T-helper 17 cell (primary cell): ENCODE measurements around the gene LBP. TPM values are rescaled to one million over a fixed set of nuclear protein-coding genes. Genes with fewer than 3 reads are reported as not detected.
A peak's percentile ranks its signal among the peaks of the same experiment; 100 is the strongest.

Experiments
- ATAC-seq: fragments of 150-1000 bp; cut with Tn5 transposase; 2 replicates; pipeline ENCODE4 v1.10.0; 2021; ENCODE audit warnings: mild to moderate bottlenecking, moderate library complexity
- DNase-seq, 3 donors: peaks; one replicate each; pipeline versions ENCODE4 v3.0.0 to v3.0.0-alpha.2; 2020 to 2021
- H3K9me3 ChIP-seq: one replicate; pipeline ENCODE4 v1.7.0; 2013; ENCODE audit warnings: low read length, mild to moderate bottlenecking; ENCODE audit not compliant: control insufficient read depth, poor library complexity, severe bottlenecking
- H3K27ac Mint-ChIP-seq: one replicate; pipeline ENCODE4 v1.8.0; 2022; ENCODE audit warnings: mild to moderate bottlenecking, moderate library complexity, mixed read lengths
- H3K27me3 Mint-ChIP-seq: one replicate; pipeline ENCODE4 v1.8.0; 2022; ENCODE audit warnings: mixed read lengths
- H3K36me3 Mint-ChIP-seq: one replicate; pipeline ENCODE4 v1.8.0; 2022; ENCODE audit warnings: low read depth, mixed read lengths
- H3K4me1 Mint-ChIP-seq: one replicate; pipeline ENCODE4 v1.8.0; 2022; ENCODE audit warnings: mild to moderate bottlenecking, mixed read lengths
- H3K4me3 Mint-ChIP-seq: one replicate; pipeline ENCODE4 v1.8.0; 2022; ENCODE audit warnings: mild to moderate bottlenecking, moderate library complexity, mixed read lengths
- total RNA-seq, 4 donors: library from RNA in 2 of 4; stranded (reverse) in 2 of 4; gene quantifications; one replicate each; pipeline ENCODE4 v1.2.3 and lab custom pipeline; 2022 to 2026

The LBP gene, protein sequence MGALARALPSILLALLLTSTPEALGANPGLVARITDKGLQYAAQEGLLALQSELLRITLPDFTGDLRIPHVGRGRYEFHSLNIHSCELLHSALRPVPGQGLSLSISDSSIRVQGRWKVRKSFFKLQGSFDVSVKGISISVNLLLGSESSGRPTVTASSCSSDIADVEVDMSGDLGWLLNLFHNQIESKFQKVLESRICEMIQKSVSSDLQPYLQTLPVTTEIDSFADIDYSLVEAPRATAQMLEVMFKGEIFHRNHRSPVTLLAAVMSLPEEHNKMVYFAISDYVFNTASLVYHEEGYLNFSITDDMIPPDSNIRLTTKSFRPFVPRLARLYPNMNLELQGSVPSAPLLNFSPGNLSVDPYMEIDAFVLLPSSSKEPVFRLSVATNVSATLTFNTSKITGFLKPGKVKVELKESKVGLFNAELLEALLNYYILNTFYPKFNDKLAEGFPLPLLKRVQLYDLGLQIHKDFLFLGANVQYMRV
- total RNA-seq (not detected), total RNA-seq (lab: John Stamatoyannopoulos, UW) (0 to 0.12 reads per million in 2 donors)

DNA sequence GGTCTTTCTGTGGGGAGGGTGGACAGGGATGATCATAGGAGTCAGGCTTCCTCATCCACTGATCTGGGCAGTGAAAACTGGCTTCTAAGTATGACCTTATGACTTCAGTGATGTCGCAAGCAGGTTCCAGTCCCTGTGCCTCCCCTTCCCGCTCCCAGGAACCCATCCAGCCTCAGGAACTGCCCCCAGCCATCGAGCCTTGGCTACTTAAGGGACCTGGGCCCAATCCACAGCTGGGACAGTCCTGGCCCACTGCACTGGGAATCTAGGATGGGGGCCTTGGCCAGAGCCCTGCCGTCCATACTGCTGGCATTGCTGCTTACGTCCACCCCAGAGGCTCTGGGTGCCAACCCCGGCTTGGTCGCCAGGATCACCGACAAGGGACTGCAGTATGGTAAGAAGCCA is at the start of gene LBP:
LBP (plus strand) TSS at position 236 of the 405 bp plus-strand sequence; CDS start at position 271, 35 bp downstream.
- no peaks in the 10 kb centered on the region for H3K9me3 ChIP-seq
- no peaks in the 10 kb centered on the region for H3K4me1 Mint-ChIP-seq
- no peaks in the 10 kb centered on the region for H3K36me3 Mint-ChIP-seq
- DNase-seq, result no peak
- H3K27me3 Mint-ChIP-seq, result peaks cover 25% of the 10 kb centered on the region
- no peak within 1 kb of the TSS for H3K27ac Mint-ChIP-seq
- ATAC-seq, result no peak
- H3K4me3 Mint-ChIP-seq, result no peak within 1 kb of the TSS

DNA sequence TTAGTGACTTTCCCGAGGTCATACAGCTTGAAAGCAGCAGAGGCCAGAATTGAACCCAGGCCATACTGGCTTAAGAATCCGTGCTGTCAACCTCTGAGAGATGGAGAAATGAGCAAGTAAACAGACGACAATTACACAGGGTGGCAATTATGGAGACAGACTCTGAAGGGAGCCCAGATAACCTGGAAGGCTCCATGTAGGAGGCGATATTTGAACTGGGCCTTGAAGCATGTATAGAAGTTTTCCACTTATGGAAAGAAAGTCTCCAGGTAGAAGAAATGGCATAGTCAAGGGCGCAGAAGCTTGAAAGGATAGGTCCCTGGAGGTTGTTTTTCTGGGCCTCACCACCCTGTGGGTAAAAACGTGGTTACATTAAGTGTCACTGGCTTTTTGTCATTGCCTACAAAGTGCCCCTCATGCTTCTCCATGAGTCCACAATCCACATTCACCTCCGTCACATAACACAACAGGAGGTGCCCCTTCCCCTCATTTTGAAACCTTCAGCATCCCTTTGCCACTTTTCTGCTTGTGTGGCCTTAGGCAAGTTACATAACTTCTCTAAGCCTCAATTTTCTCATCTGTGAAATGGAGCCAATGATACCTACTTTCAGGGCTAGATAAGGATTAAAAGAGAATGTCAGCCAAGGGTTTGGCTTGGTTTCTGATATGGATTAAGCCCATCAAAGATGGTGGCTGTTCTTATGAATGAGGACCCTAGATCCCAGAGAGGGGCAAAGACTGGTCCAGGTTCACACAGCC is 48.2 kb upstream of the LBP start:
- peaks cover 67% of the 10 kb centered on the region for H3K27me3 Mint-ChIP-seq
- no peaks in the 10 kb centered on the region for H3K4me1 Mint-ChIP-seq
- no peaks in the 10 kb centered on the region for H3K9me3 ChIP-seq
- no peak overlapping the region for H3K4me3 Mint-ChIP-seq
- ATAC-seq (no peak), DNase-seq (no peak)
- H3K36me3 Mint-ChIP-seq, result peaks cover 4% of the 10 kb centered on the region
- no peak overlapping the region for H3K27ac Mint-ChIP-seq

DNA sequence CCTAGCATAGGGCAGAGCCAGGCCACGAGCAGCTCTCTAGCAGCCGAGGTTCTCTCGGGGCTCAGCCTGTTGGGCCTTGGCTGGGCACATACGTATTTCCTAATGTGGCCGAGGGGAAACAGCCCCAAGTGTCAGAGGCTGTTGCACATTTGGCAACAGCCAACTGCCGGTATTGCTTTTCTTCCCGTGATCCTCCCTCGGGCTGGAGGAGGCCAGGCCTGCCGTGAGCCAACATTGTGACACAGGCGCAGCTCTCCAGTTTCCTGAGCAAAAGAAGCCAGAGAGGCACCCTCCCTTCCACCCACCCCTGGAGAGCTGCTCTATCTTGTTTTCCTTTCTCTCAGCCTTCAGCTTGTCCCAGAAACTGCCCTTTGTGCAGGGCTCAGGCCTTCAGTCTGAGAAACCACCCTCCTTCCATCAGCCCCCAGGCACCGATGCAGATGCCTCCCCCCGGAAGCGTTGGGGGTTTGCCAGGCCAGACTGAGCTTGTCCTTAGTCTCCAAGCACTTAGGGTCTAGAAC is 47.5 kb upstream of the LBP start:
- H3K4me3 Mint-ChIP-seq, result no peak overlapping the region
- peaks cover 4% of the 10 kb centered on the region for H3K36me3 Mint-ChIP-seq
- ATAC-seq, result no peak
- no peaks in the 10 kb centered on the region for H3K9me3 ChIP-seq
- H3K4me1 Mint-ChIP-seq, result peaks cover 5% of the 10 kb centered on the region
- H3K27me3 Mint-ChIP-seq, result peaks cover 65% of the 10 kb centered on the region
- H3K27ac Mint-ChIP-seq, result no peak overlapping the region
- DNase-seq, result no peak

DNA sequence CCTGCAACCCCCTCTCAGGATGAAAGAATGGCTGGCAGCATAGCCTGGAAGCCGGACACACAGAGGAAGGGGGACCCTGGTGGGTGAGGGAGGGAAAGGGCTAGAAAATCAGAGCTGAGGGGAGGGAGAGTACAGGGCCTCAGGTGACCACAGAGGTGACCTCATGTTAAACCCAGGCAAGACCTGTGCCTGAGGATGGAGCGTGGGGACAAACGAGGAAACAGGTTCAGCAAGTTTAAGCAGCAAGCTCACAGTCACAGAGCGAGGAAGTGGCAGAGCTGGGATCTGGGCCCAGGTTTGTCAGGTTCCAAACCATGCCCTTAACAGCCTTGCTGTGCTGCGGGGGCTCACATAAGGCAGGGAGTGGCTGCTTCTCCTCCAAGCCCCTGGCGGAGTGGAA is 46.3 kb upstream of the LBP start:
- Mint-ChIP-seq H3K4me1 (peaks cover 11% of the 10 kb centered on the region), H3K4me3 (no peak overlapping the region), H3K27me3 (peaks cover 66% of the 10 kb centered on the region), H3K36me3 (peaks cover 4% of the 10 kb centered on the region), H3K27ac (no peak overlapping the region)
- no peak for ATAC-seq
- no peaks in the 10 kb centered on the region for H3K9me3 ChIP-seq
- DNase-seq, result no peak

DNA sequence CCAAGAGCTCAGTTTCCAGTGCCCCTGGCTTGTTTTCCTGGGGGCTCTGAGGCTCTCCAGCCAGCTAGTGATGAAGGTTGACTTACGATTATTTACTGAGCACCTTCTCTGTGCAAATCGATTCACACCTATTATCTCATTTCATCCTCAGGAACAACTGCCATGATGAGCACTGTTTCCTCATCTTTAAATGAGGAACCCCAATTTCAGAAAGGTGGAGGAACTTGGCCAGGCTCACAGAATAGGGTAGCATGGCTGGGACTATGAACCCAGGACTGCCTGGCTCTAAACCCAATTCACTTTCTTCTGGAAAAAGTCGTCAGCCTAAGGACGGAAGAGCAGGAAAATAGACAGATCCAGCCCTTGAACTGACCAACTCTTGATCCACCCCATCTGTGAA is 45.8 kb upstream of the LBP start:
- Mint-ChIP-seq H3K27ac (no peak overlapping the region), H3K27me3 (peaks cover 66% of the 10 kb centered on the region), H3K4me1 (peaks cover 11% of the 10 kb centered on the region), H3K36me3 (peaks cover 4% of the 10 kb centered on the region), H3K4me3 (no peak overlapping the region)
- ATAC-seq (no peak), DNase-seq (no peak)
- no peaks in the 10 kb centered on the region for H3K9me3 ChIP-seq

DNA sequence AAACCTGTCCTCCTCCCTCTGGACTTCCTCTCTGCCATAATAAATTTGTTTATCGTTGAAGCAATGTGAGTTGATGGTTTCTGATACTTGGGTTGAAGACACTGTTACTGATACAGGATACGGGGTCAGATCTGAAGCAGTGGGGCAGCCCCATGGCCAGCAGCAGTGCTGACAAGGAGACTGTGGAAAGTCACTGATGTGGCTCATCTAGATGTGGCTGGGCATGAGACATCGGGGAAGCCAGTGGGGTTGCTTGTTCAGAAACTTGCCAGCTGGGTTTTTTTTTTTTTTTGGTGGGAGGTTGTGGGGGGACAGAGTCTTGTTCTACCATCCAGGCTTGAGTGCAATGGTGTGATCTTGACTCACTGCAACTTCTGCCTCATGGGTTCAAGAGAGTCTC is 45.0 kb upstream of the LBP start:
- H3K36me3 Mint-ChIP-seq, result peaks cover 5% of the 10 kb centered on the region
- no peak overlapping the region for H3K27ac Mint-ChIP-seq
- DNase-seq (no peak), ATAC-seq (no peak)
- no peak overlapping the region for H3K4me3 Mint-ChIP-seq
- peaks cover 11% of the 10 kb centered on the region for H3K4me1 Mint-ChIP-seq
- H3K27me3 Mint-ChIP-seq, result peaks cover 66% of the 10 kb centered on the region
- H3K9me3 ChIP-seq, result no peaks in the 10 kb centered on the region

GRCh38 chr20:38302786-38303185 is 43.5 kb upstream of the LBP start:
- H3K9me3 ChIP-seq, result no peaks in the 10 kb centered on the region
- H3K4me3 Mint-ChIP-seq, result no peak overlapping the region
- peaks cover 8% of the 10 kb centered on the region for H3K36me3 Mint-ChIP-seq
- H3K4me1 Mint-ChIP-seq, result peaks cover 11% of the 10 kb centered on the region
- peaks cover 75% of the 10 kb centered on the region for H3K27me3 Mint-ChIP-seq
- no peak for DNase-seq
- no peak overlapping the region for H3K27ac Mint-ChIP-seq
- no peak for ATAC-seq

DNA sequence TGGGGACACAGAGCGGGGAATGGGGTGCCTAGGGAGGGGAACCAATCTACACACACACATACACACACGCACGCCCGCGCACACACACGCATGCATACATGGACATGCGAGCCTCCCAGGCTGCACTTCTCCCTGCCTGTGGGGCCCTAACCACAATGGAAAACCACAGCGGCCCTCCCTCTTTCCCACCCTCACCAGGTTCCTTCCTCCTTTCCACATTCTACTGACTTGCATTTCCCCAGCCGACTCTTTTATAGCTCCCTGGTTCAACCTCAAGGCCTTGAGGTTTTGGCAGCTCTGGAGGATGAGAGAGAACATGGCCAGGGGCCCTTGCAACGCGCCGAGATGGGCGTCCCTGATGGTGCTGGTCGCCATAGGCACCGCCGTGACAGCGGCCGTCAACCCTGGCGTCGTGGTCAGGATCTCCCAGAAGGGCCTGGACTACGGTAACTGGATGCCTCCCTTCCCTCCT is 42.3 kb upstream of the LBP start, which contains the start of gene BPI:
BPI (plus strand) TSS at position 249 of the 472 bp plus-strand sequence; CDS start at position 317, 68 bp downstream.
- no peak for DNase-seq
- Mint-ChIP-seq H3K36me3 (peaks cover 8% of the 10 kb centered on the region), H3K27me3 (peaks cover 73% of the 10 kb centered on the region), H3K4me1 (peaks cover 11% of the 10 kb centered on the region), H3K4me3 (peak within 1 kb of the TSS; percentile 34), H3K27ac (peak within 1 kb of the TSS; percentile 79)
- no peaks in the 10 kb centered on the region for H3K9me3 ChIP-seq
- ATAC-seq, result no peak

- Mint-ChIP-seq H3K27me3 (peaks cover 73% of the 10 kb centered on the region), H3K4me3 (no peak overlapping the region), H3K27ac (peak overlapping the region; percentile 79), H3K4me1 (peaks cover 11% of the 10 kb centered on the region), H3K36me3 (peaks cover 8% of the 10 kb centered on the region)
- DNase-seq, result no peak
- H3K9me3 ChIP-seq, result no peaks in the 10 kb centered on the region
- ATAC-seq, result no peak
These were observed 41.3 kb upstream of the LBP start for GRCh38 chr20:38304845-38305447.

DNA sequence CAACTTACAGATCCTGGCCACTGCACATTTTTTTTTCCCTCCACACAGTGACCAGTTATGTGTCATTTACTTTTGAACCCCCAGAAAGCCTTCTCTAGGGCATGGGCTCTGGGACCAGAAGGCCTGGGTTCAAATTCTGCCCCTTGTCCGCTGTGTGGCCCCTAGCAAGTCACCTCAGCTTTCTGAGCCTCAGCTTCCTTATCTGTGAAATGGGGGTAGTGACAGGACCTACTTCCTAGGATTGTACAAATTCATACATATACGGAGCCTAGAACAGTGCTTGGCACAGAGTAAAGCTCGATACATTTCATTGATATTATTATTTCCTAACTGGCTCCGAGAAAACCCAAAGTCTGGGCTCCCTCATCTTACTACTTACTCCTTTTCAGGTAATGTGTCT is 40.7 kb upstream of the LBP start:
- peaks cover 8% of the 10 kb centered on the region for H3K36me3 Mint-ChIP-seq
- peaks cover 69% of the 10 kb centered on the region for H3K27me3 Mint-ChIP-seq
- H3K27ac Mint-ChIP-seq, result no peak overlapping the region
- H3K4me3 Mint-ChIP-seq, result no peak overlapping the region
- no peak for ATAC-seq
- H3K9me3 ChIP-seq, result no peaks in the 10 kb centered on the region
- H3K4me1 Mint-ChIP-seq, result peaks cover 11% of the 10 kb centered on the region
- DNase-seq, result no peak

GRCh38 chr20:38306379-38306778 is 39.9 kb upstream of the LBP start:
- no peak for DNase-seq
- Mint-ChIP-seq H3K27me3 (peaks cover 61% of the 10 kb centered on the region), H3K27ac (no peak overlapping the region)

DNA sequence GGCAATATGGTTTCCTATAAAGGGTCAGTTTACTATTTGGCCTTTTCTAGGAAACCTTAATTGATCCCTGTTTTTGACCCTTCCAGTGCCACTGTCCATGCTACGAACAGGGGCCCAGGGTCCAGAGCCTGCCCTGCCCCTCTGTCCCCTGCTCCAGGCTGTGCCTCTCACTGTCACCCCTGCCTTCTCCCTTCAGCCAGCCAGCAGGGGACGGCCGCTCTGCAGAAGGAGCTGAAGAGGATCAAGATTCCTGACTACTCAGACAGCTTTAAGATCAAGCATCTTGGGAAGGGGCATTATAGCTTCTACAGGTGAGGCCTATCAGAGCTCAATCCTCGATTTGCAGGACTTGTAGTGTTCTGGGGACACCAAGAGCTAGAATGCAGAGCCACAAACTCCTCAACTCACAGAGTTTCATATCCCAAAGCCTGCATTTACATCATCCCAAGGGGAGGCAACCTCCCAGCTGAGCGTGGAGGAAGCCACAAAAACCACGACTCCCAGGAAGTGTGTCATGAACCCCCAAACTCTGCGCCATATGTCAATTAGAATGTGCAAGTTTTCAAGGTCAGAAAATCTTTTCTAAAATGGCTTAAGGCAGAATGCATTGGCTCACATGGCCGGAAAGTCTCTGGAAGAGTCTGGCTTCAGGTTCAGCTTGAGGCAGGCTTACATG is 38.8 kb upstream of the LBP start:
- H3K36me3 Mint-ChIP-seq, result peaks cover 4% of the 10 kb centered on the region
- no peak for DNase-seq
- peaks cover 49% of the 10 kb centered on the region for H3K27me3 Mint-ChIP-seq
- ATAC-seq, result no peak
- no peak overlapping the region for H3K4me3 Mint-ChIP-seq
- H3K27ac Mint-ChIP-seq, result no peak overlapping the region
- no peaks in the 10 kb centered on the region for H3K9me3 ChIP-seq
- H3K4me1 Mint-ChIP-seq, result peaks cover 11% of the 10 kb centered on the region

More at GRCh38 chr20:38306379-38306778, 39.9 kb upstream of the LBP start:
- H3K36me3 Mint-ChIP-seq, result peaks cover 4% of the 10 kb centered on the region
- H3K9me3 ChIP-seq, result no peaks in the 10 kb centered on the region
- no peak overlapping the region for H3K4me3 Mint-ChIP-seq
- peaks cover 11% of the 10 kb centered on the region for H3K4me1 Mint-ChIP-seq
- no peak for ATAC-seq
